HL-60/S4 (cell line): ENCODE data around the gene BTBD9.

Experiments used
- in situ Hi-C: fragments of 300-500 bp; cut with MboI; formaldehyde crosslinking; loops from 2 replicates; pipeline ENCODE4 v1.14.3; 2022; ENCODE audit warnings: low sequenced_read_pairs

The BTBD9 gene

DNA sequence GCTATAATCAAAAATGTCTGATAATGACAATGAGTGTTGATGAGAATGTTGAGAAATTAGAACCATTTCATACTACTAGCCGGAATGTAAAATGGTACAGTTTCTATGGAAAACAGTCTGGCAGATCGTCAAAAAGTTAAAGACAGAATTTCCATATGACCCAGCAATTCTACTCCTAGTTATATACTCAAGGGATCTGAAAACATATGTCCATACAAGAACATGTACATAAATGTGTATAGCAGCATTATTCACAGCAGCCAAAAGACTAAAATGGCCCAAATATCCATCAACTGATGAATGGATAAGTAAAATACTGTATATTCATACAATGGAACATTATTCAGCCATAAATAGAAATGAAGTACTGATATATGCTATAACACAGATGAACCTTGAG is 236.2 kb downstream of the BTBD9 start:
- in situ Hi-C loops: no loop called here

DNA sequence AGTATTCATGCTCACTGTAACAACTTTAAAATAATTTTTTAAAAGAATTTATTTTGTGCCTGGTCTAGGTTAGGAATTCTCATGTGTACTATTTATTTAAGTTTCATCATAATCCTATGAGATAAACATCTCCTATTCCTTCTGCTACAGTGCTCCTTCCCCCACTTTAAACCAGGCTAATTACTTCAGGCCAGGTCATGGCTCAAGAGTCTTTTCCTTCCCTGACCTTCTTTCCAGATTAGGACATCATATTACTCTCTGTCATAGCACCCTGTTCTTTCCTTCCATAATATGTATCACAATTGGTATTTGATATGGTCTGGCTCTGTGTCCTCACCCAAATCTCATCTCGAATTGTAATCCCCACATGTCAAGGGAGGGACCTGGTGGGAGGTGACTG is 239.0 kb downstream of the BTBD9 start:
- in situ Hi-C loops: no loop called here

- in situ Hi-C loops: no loop called here
These were observed 239.6 kb downstream of the BTBD9 start for GRCh38 chr6:38400101-38400500.

GRCh38 chr6:38396209-38396608 is 243.5 kb downstream of the BTBD9 start:
- in situ Hi-C loops: no loop called here

- in situ Hi-C loops: no loop called here
These were observed 245.7 kb downstream of the BTBD9 start for GRCh38 chr6:38393986-38394385.

- in situ Hi-C loops: no loop called here
These were observed 247.8 kb downstream of the BTBD9 start for GRCh38 chr6:38391626-38392579.

- in situ Hi-C loops: no loop called here
These were observed 248.5 kb downstream of the BTBD9 start for GRCh38 chr6:38391206-38391605.

DNA sequence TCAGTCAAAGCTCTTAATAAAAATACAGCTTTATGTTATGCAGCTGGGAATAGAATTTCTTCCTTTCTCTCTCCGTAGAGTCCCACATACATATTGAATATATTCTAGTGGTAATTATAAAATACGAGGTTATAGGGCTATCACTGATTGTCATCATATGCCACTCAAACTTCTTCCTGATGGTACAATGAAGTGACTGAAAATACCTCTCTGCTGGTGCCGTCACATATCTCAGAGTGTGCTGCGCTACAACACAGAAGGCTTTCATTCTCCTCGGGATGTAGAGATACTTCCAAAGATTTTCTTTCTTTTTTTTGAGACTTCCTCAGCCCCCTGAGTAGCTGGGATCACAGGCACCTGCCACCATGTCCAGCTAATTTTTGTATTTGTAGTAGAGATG is 249.9 kb downstream of the BTBD9 start:
- in situ Hi-C loops: no loop called here

GRCh38 chr6:38387971-38388370 is 251.8 kb downstream of the BTBD9 start:
- in situ Hi-C loops: no loop called here

GRCh38 chr6:38387461-38387860 is 252.3 kb downstream of the BTBD9 start:
- in situ Hi-C loops: no loop called here

DNA sequence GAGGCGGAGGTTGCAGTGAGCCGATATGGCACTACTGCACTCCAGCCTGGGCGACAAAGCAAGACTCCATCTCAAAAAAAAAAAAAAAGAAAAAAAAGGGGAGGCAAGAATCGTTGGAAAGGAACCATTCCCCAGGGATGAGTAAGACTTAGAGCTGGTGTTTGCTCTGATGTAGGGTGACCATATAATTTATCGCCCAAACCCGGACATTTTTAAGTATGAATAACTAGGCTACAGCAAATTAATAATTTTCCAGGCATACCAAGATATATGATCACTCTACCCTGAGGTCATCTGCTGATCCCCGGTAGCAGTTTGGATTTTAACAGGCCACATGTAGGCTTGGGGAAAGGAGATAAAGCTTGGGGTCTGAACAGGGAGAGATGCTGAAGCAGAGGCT is 260.9 kb downstream of the BTBD9 start:
- in situ Hi-C loops: no loop called here

DNA sequence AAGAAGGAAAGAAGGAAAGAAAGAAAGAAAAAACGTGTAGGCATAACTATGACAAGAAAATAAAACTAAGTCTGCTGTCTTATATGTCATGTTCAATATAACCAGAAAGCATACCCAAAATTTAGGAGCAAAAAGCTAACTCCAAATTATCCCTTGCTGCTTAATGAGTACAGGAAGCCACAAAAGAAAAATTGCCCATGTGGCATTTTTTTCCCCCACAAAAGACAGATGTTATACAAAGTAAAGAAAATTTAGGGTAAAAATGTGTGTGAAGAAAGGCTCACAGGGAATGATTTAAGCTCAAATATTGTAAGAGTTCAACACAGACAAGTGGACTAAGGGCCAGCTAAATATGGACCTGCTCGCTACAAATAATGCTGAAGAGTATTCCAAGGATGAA is 263.8 kb downstream of the BTBD9 start:
- in situ Hi-C loops: no loop called here

GRCh38 chr6:38375341-38375740 is 264.4 kb downstream of the BTBD9 start:
- in situ Hi-C loops: no loop called here

GRCh38 chr6:38371881-38372280 is 267.8 kb downstream of the BTBD9 start:
- in situ Hi-C loops: no loop called here

DNA sequence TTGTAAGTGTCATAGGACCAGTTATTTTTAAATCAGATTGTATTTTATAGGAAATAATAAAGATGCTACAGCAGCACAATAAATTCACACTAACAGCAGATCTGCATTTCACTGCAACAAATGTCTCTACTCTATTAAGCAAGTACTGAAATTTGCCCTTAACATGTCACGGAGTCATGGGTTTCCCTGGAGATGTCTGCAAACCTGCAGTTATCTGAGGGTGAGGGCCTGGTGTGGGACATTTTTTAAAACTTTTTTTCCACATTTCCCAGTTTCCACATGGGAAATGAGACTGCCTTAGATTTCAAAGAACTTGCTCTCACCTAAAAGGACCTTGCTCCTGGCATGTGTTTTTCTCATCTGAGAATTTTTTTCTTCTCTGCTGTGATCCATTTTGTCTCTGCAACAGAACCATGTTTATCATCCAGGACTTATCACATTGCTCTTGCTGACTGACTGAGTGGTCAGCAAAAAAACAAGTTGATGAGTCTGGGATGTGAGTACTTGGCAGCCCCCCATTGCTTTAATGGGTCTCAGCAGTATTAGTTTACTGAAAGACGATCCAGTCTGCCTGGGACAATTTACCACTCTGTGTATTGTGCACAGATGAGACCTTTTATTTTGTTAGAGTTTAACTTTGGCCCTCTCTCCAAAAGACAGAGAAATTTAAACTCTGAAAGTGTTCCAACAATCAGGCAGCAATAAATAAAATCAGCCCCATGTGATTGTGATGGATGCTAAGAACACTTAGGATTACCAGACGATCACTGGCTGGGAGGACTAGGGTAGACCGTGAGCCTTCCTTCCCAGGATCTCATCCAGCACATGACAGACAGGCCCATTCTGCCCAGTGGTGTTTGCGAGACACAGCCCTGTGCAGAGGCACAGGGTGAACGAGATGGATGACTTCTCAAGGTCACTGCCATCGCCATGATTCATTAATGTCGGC is 268.8 kb downstream of the BTBD9 start:
- in situ Hi-C loops: no loop called here

DNA sequence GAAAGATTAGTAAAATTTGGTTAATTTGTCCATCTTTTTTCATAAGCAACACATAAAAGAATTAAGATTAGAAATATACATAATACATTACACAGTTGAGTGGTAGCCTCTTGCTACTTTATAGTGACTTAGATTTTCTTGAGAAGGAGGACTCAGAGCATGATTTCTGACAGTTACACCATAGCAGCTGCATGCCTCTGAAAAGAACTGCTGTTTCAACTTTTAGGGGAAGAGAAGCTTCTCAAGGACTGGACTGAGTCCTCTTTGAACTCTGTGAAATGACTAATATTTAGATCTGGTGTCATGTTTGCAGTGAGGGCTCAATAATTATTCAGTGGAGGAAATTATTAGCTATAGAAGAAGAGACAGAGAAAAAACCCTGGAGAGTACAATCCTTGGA is 272.5 kb downstream of the BTBD9 start:
- in situ Hi-C loops: no loop called here

- in situ Hi-C loops: no loop called here
These were observed 273.5 kb downstream of the BTBD9 start for GRCh38 chr6:38366234-38366633.

GRCh38 chr6:38364775-38365174 is 275.0 kb downstream of the BTBD9 start:
- in situ Hi-C loops: no loop called here

- in situ Hi-C loops: no loop called here
These were observed 275.6 kb downstream of the BTBD9 start for GRCh38 chr6:38364127-38364526.

DNA sequence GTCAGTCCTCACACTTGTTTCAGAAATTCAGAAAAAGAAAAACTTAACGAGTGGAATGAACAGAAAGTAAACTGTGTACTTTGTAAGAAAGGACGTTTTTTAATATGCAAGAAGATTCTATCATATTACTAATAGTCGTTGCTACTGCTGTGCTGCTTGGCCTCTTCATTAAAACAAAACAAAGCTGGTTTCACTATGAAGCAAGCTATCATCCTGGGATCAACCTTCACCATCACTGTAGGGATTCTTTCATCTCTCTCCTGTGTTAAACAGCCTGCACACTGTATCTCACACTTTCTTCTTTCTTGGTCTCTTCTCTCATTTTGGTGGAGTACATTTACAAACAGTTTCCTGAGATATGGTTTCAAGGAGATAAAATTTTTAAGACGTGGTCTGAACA is 284.2 kb downstream of the BTBD9 start:
- in situ Hi-C loops: no loop called here

GRCh38 chr6:38354905-38355304 is 284.8 kb downstream of the BTBD9 start:
- in situ Hi-C loops: no loop called here

DNA sequence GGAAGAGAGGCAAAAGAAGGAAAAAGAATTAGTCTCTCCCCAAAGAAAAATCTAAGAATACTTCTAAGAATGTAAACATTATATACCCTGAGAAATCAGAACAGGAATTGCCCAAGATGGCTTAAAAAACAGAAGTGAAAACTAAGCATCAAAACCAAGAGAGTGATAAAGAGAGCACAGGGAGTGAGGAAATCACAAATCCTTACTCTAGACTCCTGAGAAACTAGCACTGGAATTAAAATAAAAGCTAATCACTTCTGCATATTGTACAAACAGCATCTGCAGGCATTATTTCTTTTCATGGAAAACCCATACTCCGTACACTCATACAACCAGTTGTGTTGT is 285.7 kb downstream of the BTBD9 start:
- in situ Hi-C loops: no loop called here
